ENCODE results near the gene PIP5K1B. TPM values are rescaled to one million over a fixed set of nuclear protein-coding genes. Genes with fewer than 3 reads are reported as not detected.

The PIP5K1B gene
- total and polyA plus RNA-seq, 2 experiments from 2014 or later, result 1.3 to 2.8 TPM

DNA sequence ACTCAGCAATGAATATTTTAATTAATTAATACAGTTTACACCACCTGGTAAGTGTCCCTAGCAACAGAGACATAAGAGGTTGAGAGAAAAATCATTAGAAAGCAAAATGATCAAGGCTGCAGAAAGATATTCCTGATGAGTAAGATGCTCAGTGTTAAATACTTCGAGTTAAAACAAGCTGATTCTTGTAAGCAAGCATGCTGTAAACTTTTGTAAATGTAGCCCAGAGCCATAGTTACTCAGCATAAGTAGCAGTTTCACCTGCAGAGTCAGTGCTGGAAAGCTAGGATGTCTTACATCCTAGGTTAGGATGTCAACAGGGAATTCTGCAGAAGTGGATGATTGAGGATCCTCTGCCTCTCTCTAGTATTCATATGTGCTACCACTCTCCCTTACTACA lies 304.7 kb downstream of the PIP5K1B start (continued):
- TF ChIP-seq, protein P1, sequence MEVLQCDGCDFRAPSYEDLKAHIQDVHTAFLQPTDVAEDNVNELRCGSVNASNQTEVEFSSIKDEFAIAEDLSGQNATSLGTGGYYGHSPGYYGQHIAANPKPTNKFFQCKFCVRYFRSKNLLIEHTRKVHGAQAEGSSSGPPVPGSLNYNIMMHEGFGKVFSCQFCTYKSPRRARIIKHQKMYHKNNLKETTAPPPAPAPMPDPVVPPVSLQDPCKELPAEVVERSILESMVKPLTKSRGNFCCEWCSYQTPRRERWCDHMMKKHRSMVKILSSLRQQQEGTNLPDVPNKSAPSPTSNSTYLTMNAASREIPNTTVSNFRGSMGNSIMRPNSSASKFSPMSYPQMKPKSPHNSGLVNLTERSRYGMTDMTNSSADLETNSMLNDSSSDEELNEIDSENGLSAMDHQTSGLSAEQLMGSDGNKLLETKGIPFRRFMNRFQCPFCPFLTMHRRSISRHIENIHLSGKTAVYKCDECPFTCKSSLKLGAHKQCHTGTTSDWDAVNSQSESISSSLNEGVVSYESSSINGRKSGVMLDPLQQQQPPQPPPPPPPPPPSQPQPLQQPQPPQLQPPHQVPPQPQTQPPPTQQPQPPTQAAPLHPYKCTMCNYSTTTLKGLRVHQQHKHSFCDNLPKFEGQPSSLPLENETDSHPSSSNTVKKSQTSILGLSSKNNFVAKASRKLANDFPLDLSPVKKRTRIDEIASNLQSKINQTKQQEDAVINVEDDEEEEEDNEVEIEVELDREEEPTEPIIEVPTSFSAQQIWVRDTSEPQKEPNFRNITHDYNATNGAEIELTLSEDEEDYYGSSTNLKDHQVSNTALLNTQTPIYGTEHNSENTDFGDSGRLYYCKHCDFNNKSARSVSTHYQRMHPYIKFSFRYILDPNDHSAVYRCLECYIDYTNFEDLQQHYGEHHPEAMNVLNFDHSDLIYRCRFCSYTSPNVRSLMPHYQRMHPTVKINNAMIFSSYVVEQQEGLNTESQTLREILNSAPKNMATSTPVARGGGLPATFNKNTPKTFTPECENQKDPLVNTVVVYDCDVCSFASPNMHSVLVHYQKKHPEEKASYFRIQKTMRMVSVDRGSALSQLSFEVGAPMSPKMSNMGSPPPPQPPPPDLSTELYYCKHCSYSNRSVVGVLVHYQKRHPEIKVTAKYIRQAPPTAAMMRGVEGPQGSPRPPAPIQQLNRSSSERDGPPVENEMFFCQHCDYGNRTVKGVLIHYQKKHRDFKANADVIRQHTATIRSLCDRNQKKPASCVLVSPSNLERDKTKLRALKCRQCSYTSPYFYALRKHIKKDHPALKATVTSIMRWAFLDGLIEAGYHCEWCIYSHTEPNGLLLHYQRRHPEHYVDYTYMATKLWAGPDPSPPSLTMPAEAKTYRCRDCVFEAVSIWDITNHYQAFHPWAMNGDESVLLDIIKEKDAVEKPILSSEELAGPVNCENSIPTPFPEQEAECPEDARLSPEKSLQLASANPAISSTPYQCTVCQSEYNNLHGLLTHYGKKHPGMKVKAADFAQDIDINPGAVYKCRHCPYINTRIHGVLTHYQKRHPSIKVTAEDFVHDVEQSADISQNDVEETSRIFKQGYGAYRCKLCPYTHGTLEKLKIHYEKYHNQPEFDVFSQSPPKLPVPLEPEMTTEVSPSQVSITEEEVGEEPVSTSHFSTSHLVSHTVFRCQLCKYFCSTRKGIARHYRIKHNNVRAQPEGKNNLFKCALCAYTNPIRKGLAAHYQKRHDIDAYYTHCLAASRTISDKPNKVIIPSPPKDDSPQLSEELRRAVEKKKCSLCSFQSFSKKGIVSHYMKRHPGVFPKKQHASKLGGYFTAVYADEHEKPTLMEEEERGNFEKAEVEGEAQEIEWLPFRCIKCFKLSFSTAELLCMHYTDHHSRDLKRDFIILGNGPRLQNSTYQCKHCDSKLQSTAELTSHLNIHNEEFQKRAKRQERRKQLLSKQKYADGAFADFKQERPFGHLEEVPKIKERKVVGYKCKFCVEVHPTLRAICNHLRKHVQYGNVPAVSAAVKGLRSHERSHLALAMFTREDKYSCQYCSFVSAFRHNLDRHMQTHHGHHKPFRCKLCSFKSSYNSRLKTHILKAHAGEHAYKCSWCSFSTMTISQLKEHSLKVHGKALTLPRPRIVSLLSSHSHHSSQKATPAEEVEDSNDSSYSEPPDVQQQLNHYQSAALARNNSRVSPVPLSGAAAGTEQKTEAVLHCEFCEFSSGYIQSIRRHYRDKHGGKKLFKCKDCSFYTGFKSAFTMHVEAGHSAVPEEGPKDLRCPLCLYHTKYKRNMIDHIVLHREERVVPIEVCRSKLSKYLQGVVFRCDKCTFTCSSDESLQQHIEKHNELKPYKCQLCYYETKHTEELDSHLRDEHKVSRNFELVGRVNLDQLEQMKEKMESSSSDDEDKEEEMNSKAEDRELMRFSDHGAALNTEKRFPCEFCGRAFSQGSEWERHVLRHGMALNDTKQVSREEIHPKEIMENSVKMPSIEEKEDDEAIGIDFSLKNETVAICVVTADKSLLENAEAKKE (CRISPR knock-in tag; IDR thresholded peaks at IDR 0.05), result no peak

DNA sequence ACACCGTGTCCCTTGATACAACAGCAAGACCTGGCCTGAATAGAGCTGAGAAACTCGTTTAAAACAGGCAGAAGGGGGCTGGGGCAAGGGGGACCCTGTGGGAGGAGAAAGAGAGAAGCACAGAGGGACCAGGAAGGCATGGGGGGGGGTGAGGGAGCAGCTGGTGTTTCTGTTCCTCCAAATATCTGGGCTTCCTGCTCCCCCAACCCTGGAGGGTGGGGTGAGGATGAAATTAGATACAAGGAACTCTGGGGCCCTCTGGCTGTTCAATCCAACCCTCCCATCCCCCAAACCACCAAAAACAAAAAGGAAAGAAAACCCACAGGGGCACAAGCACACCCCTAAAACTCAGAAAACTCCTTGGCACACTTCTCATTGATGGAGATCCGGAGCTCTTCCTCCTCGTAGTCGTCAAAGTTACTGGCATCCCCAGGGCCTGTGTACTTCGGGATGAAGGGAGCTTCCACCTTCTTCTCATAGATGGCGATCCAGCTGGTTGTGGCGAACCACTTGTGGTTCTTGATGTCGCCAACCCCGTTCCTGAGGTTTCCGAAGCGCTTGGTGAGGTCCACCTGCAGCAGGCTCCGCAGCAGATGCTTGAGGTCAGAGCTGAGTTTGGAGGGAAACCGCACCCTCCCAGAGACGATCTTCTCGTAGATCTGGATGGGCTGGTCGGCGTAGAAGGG lies 307.8 kb downstream of the PIP5K1B start:
- Histone ChIP-seq H3K4me2 (no peak overlapping the region), H3K27ac (ENCODE audit: low read depth) (no peak overlapping the region), H3K9me2 (ENCODE audit: insufficient read depth) (no peaks in the 10 kb centered on the region), H2AFZ (peak overlapping the region; percentile 89; the same call in 1 of the 2 replicates), H3K4me3 (no peak overlapping the region), H4K20me1 (replicated peaks; ENCODE audit: insufficient read depth) (no peaks in the 10 kb centered on the region), H3K27me3 (ENCODE audit: insufficient read depth) (no peaks in the 10 kb centered on the region), H3K79me2 (replicated peaks; ENCODE audit: insufficient read depth) (no peaks in the 10 kb centered on the region), H3K36me3 (ENCODE audit: insufficient read depth) (no peaks in the 10 kb centered on the region), H3F3A (replicated peaks; ENCODE audit: low read depth) (no peaks in the 10 kb centered on the region), H3K4me1 (ENCODE audit: insufficient read depth) (peaks cover 10% of the 10 kb centered on the region)
- H3K4me3 Mint-ChIP-seq, result no peak overlapping the region
- no peak for ATAC-seq
- no peak overlapping the region for H3K27ac Mint-ChIP-seq
- H3K36me3 Mint-ChIP-seq (ENCODE audit: low read depth), result 0 out of 3 replicates have a peak, but pooled peaks cover 4% of the 10 kb centered on the region
- H3K27me3 Mint-ChIP-seq (ENCODE audit: insufficient read depth, low read depth, poor library complexity), result peaks cover 3% of the 10 kb centered on the region
- H3K4me1 Mint-ChIP-seq, result peaks cover 27% of the 10 kb centered on the region
- H3K9me3 Mint-ChIP-seq, result no peaks in the 10 kb centered on the region; the same call in 2 of the 3 replicates
- DNase-seq (ENCODE audit: low spot score), result no peak
- no peak for TF ChIP-seq NANOG (IDR thresholded peaks at IDR 0.05; ENCODE audit: borderline replicate concordance)
- TF ChIP-seq, protein P2, sequence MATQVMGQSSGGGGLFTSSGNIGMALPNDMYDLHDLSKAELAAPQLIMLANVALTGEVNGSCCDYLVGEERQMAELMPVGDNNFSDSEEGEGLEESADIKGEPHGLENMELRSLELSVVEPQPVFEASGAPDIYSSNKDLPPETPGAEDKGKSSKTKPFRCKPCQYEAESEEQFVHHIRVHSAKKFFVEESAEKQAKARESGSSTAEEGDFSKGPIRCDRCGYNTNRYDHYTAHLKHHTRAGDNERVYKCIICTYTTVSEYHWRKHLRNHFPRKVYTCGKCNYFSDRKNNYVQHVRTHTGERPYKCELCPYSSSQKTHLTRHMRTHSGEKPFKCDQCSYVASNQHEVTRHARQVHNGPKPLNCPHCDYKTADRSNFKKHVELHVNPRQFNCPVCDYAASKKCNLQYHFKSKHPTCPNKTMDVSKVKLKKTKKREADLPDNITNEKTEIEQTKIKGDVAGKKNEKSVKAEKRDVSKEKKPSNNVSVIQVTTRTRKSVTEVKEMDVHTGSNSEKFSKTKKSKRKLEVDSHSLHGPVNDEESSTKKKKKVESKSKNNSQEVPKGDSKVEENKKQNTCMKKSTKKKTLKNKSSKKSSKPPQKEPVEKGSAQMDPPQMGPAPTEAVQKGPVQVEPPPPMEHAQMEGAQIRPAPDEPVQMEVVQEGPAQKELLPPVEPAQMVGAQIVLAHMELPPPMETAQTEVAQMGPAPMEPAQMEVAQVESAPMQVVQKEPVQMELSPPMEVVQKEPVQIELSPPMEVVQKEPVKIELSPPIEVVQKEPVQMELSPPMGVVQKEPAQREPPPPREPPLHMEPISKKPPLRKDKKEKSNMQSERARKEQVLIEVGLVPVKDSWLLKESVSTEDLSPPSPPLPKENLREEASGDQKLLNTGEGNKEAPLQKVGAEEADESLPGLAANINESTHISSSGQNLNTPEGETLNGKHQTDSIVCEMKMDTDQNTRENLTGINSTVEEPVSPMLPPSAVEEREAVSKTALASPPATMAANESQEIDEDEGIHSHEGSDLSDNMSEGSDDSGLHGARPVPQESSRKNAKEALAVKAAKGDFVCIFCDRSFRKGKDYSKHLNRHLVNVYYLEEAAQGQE (IDR thresholded peaks at IDR 0.05; ENCODE audit: unreplicated experiment), result no peak
- TF ChIP-seq JUNB (IDR thresholded peaks at IDR 0.05; ENCODE audit: unreplicated experiment), result no peak
- TF ChIP-seq EZH2phosphoT487 (IDR thresholded peaks at IDR 0.05; ENCODE audit: unreplicated experiment), result no peak
- no peak for TF ChIP-seq POLR2AphosphoS5 (IDR thresholded peaks at IDR 0.05; ENCODE audit: low read depth)
- no peak for TF ChIP-seq ZNF114 (CRISPR knock-in tag; IDR thresholded peaks at IDR 0.05)
- no peak for TF ChIP-seq EZH2 (IDR thresholded peaks at IDR 0.05; ENCODE audit: low read depth, unreplicated experiment)
- TF ChIP-seq STAT1 (IDR thresholded peaks at IDR 0.05; ENCODE audit: unreplicated experiment), result no peak
- TF ChIP-seq, protein P3, sequence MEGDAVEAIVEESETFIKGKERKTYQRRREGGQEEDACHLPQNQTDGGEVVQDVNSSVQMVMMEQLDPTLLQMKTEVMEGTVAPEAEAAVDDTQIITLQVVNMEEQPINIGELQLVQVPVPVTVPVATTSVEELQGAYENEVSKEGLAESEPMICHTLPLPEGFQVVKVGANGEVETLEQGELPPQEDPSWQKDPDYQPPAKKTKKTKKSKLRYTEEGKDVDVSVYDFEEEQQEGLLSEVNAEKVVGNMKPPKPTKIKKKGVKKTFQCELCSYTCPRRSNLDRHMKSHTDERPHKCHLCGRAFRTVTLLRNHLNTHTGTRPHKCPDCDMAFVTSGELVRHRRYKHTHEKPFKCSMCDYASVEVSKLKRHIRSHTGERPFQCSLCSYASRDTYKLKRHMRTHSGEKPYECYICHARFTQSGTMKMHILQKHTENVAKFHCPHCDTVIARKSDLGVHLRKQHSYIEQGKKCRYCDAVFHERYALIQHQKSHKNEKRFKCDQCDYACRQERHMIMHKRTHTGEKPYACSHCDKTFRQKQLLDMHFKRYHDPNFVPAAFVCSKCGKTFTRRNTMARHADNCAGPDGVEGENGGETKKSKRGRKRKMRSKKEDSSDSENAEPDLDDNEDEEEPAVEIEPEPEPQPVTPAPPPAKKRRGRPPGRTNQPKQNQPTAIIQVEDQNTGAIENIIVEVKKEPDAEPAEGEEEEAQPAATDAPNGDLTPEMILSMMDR (conservative IDR thresholded peaks at IDR 0.05; ENCODE audit: low read depth in 2 of 2), result no peak
- no peak for TF ChIP-seq ZNF331 (CRISPR knock-in tag; IDR thresholded peaks at IDR 0.05; ENCODE audit: low read depth)
- TF ChIP-seq, protein P4, sequence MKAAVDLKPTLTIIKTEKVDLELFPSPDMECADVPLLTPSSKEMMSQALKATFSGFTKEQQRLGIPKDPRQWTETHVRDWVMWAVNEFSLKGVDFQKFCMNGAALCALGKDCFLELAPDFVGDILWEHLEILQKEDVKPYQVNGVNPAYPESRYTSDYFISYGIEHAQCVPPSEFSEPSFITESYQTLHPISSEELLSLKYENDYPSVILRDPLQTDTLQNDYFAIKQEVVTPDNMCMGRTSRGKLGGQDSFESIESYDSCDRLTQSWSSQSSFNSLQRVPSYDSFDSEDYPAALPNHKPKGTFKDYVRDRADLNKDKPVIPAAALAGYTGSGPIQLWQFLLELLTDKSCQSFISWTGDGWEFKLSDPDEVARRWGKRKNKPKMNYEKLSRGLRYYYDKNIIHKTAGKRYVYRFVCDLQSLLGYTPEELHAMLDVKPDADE (IDR thresholded peaks at IDR 0.05), result no peak

Data from GM23338 (cell line).